Measurements from ENCODE around the gene HEG1. TPM values are rescaled to one million over a fixed set of nuclear protein-coding genes. Genes with fewer than 3 reads are reported as not detected.

Gene HEG1
- total RNA-seq, 1 donor from 2014 or later, result 104 TPM

- no peak for DNase-seq (ENCODE audit: extremely low read depth, low read depth, low spot score)
Measured at GRCh38 chr3:124998247-124998630, 57.6 kb downstream of the HEG1 start.

DNA sequence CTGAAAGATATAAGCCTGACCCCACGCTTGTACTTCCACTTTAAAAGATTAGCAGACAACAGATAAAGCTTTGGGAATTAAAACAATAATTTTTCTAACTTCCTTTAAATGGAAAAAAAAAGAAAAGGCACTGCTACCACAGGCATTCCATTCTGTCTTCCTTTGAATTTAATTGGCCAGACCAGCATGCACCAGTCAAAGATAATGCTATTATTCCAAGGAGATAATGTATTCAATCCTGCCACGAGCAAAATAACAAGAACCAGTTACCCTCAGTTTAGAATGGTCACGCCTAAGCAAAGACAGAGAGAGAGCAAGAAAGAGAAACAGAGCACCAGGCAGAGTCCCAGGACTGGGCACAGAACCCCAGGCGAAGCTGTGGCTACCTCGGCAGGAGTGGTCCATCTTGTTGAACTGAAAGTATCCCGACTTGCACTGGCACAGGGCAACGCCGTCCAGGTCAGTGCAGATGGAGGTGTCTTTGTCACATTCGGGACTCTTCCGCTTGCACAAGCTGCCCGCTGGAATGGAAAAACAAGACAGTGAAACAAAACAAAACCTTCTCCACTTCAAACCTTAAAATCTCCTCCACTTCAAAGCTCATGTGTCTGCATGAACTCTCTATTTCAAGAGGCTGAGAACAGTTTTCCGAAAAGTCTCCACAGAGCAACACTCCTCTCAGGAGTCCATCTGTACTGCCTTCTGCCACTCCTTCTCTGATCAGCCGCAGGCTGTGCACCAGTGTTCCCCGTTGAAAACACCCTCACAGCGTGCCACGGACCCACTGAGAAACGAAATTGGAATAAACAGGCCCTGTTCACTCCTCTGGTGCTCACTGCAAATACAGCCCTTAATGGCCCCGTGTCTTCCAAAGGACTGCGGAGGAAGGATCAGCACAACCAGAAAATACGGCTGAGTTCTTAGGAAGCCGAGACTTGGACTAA is 58.2 kb downstream of the HEG1 start:
- DNase-seq (ENCODE audit: extremely low read depth, low read depth, low spot score), result no peak

- DNase-seq (ENCODE audit: extremely low read depth, low read depth, low spot score), result no peak
Measured at GRCh38 chr3:124995460-124995994, 60.3 kb downstream of the HEG1 start.

GRCh38 chr3:124993466-124993865 is 62.3 kb downstream of the HEG1 start:
- DNase-seq (ENCODE audit: extremely low read depth, low read depth, low spot score), result no peak

- DNase-seq (ENCODE audit: extremely low read depth, low read depth, low spot score), result no peak
Measured at GRCh38 chr3:124992041-124992440, 63.8 kb downstream of the HEG1 start.

DNA sequence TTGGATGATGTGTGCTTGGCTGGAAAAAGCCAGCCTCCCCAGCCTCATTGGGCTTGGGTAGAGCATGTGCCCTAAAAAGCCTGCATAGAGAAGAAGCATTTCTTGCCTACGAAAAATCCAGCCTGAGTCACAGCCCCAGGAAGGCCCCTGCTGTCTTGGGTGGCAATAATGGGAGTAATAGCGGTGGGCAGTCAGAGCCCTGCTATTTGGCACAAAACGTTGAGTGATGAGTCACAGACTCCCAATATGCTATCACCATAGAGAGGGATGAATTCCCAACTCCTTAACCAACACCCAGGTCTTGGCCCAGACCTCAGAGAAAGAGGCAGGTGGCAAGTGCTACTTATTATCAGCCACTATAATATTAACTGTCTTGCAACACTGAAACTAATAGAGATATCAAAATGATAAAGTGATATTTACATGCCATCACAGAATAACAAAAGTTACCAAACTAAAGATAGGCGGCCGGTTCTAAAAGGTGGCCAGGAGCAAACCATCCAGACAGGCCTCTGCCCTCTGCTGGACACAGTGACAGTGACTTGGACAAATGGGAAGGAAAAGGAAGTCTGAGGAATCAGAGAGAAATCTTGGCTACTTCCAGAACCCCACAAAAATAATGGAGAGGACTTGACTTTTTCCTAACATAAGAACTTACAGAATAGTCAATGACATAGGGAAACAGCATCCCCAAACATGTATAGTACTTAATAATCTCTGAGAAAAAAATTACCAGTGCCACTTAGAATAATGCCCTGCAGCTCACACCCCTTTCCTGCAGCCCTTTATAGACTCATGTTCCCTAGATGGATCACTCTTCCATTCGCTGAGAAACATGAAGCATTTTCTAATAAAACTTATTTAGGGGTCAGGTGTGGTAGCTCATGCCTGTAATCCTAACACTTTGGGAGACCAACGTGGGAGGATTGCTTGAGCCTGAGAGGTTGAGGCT is 69.3 kb downstream of the HEG1 start:
- no peak for DNase-seq (ENCODE audit: extremely low read depth, low read depth, low spot score)

GRCh38 chr3:124985349-124985748 is 70.4 kb downstream of the HEG1 start:
- DNase-seq (ENCODE audit: extremely low read depth, low read depth, low spot score), result no peak

DNA sequence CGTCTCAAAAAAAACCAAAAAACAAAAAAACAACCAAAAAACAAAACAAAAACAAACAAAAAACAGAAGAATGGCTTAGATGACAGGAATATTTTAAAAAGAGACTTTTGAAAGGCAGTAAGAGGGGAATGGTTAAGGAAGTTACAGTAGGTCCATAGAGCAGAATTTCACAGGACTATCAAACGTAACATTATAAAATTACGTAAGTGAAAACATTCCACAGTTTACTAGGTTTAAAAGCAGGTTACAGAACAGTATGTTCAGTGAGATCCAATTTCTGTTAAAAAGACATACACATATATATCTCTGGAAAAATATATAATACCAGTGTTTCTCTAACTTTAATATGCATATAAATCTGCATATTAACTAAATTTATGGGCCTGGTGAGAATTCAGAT is 71.0 kb downstream of the HEG1 start:
- DNase-seq (ENCODE audit: extremely low read depth, low read depth, low spot score), result no peak

GRCh38 chr3:124982855-124983254 is 72.9 kb downstream of the HEG1 start:
- DNase-seq (ENCODE audit: extremely low read depth, low read depth, low spot score), result no peak

GRCh38 chr3:124981472-124981871 is 74.3 kb downstream of the HEG1 start:
- DNase-seq (ENCODE audit: extremely low read depth, low read depth, low spot score), result no peak

DNA sequence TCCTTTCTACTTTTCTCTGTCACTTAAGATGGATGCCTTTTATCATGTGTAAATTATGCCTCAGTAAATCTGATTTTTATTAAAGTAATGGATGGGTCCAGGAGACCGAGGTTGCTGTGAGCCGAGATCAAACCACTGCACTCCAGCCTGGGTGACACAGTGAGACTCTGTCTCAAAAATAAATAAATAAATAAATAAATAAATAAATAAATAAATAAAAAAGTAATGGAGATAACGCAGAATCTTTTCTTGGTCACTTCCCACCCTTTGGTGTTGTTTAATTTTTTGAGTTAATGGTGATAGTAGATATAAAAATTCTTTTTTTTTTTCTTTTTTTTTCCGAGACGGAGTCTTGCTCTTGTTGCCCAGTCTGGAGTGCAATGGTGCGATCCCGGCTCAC is 77.2 kb downstream of the HEG1 start:
- DNase-seq (ENCODE audit: extremely low read depth, low read depth, low spot score), result no peak

DNA sequence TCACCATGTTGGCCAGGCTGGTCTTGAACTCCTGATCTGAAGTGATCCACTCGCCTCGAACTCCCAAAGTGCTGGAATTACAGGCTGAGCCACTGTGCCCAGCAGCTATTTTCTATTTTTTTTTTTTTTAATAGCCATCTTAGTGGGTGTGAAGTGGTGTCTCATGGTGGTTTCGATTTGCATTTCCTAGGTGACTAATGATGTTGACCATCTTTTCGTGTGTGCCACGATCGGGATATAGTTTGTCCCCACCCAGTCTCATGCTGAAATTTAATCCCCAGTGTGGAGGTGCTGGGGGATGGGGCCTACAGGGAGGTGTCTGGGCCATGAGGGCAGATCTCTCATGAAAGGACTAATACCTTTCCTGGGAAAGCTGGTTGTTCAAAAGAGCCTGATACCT is 79.4 kb downstream of the HEG1 start:
- DNase-seq (ENCODE audit: extremely low read depth, low read depth, low spot score), result no peak

DNA sequence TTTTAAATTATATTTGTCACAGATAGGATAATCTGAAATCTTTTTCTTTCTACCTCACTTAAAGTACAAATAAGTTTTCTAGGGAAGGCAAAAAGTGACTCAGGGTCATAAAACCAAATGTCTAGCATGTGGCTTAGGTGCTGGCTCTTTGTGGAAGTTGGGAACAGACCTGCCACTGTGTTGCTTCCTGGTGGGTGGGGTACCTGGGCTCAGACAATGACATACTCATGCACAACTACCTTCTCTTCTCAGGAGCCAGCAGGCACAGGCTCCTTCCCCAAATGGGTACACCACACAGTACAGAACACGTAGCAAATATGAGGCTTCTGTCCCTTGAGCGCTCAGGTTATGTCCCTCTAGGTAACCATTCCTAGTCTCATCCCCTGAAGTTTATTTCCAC is 81.1 kb downstream of the HEG1 start:
- DNase-seq (ENCODE audit: extremely low read depth, low read depth, low spot score), result no peak

GRCh38 chr3:124973290-124973689 is 82.5 kb downstream of the HEG1 start:
- no peak for DNase-seq (ENCODE audit: extremely low read depth, low read depth, low spot score)

DNA sequence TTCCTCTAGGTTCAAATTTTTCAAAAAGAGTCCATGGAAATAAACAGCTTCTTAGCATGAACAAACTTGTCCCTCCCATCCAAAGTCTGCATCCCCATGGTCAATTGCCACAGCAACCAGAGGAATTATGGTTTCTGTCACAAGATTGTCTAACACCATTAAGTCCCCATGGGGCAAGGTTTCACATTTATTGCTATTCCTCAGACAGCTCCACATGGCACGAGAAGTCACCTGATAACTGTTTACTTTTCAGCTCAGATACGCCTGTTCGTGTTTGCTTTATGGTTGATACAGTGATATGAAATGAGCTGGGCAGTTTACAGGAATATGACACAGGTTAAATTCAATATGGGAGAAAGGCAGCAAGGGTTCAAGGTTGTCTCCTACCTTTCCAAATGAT is 83.3 kb downstream of the HEG1 start:
- no peak for DNase-seq (ENCODE audit: extremely low read depth, low read depth, low spot score)

DNA sequence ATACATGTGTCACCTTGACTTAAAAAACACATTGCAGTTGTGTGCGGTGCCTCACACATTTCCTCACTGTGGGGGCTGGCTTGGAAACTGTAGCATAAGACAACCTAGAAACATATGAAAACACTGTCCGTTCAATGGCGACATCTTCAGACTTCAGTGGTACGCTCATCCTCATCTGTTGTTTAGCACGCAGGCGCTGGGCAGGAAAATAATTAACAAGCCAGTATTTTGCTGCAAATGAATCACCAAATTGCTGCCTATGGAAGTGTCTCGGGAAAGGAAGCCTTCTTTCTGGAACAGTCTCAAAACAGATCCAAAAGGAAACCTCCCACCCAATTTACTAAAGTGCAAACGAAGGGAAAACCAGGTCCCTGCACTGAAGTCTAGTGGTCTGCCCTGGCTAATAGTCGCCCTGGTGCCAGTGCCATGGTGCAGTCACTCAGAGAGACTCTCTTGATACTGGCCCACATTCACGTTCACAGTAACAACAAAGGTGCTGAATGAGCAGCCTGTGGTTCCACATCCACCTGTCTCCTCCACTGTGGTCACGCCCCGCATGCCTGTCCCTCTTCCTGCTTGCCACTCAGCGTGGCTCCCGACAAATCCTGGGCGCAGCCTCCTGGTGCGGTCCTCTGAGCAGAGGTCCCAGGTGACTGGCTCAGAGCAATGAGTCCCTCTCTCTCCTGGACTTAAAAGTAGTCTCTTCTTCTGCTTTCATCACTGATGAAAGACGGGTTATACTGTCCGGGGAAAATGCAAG is 85.7 kb downstream of the HEG1 start:
- no peak for DNase-seq (ENCODE audit: extremely low read depth, low read depth, low spot score)

- DNase-seq (ENCODE audit: extremely low read depth, low read depth, low spot score), result no peak
Measured at GRCh38 chr3:124969190-124969589, 86.6 kb downstream of the HEG1 start.

DNA sequence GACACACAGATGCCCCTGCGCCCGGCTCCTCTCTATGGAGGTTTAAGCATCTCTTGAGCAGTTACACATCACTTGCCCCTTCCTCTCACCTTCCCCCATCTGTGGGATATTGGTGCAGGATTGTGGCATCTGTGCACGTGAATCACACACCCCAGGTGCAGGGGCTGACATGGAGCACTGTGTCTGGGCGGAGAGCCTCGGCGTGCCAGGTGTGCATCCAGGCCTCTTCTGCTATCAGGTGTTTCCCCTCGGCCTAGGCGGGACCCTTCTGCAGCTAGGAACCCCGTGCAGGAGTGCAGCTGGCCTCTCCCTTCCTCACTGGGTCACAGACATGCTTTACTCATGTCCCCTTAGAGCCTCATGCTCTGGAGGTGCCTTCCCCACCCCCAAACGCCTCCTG is 87.8 kb downstream of the HEG1 start:
- no peak for DNase-seq (ENCODE audit: extremely low read depth, low read depth, low spot score)

- DNase-seq (ENCODE audit: extremely low read depth, low read depth, low spot score), result no peak
Measured at GRCh38 chr3:124966521-124967445, 89.0 kb downstream of the HEG1 start.

- DNase-seq (ENCODE audit: extremely low read depth, low read depth, low spot score), result no peak
Measured at GRCh38 chr3:124965413-124965812, 90.4 kb downstream of the HEG1 start.

All from glomerular endothelial cell (primary cell).